ENCODE measurements around the gene TP53BP1. TPM values are rescaled to one million over a fixed set of nuclear protein-coding genes. Genes with fewer than 3 reads are reported as not detected.

The TP53BP1 gene
- total and polyA plus RNA-seq, 2 of the 13 experiments (the other 11 are each of a cell fraction or from before 2014, with no cell fraction given), result 17.1 to 17.4 TPM

- 0 out of 4 replicates have a peak, but pooled peaks have one; percentile 18 to 58 for TF ChIP-seq HMGXB4 (CRISPR knock-in tag; IDR thresholded peaks at IDR 0.05; ENCODE audit: borderline replicate concordance in 1 of 2, low read depth in 1 of 2)
- no peak for TF ChIP-seq DBP (CRISPR knock-in tag; IDR thresholded peaks at IDR 0.05; ENCODE audit: not compliant biosample characterization)
- TF ChIP-seq PRDM15 (CRISPR knock-in tag; IDR thresholded peaks at IDR 0.05), result no peak
- peak; percentile 77 for TF ChIP-seq YY1 (IDR thresholded peaks at IDR 0.05; ENCODE audit: insufficient read depth, insufficient replicate concordance, low read depth, low read length)
- TF ChIP-seq ISL2 (CRISPR knock-in tag; IDR thresholded peaks at IDR 0.05), result no peak
- TF ChIP-seq HDAC6 (IDR thresholded peaks at IDR 0.05; ENCODE audit: low read depth, low read length), result no peak
- no peak for TF ChIP-seq YEATS4 (CRISPR knock-in tag; IDR thresholded peaks at IDR 0.05; ENCODE audit: borderline replicate concordance)
- no peak for TF ChIP-seq ARID2 (CRISPR knock-in tag; IDR thresholded peaks at IDR 0.05; ENCODE audit: borderline replicate concordance)
- TF ChIP-seq ZNF510 (CRISPR knock-in tag; IDR thresholded peaks at IDR 0.05; ENCODE audit: low read depth), result no peak
- TF ChIP-seq ZBTB39 (CRISPR knock-in tag; IDR thresholded peaks at IDR 0.05), result no peak
- no peak for TF ChIP-seq GTF2F1 (IDR thresholded peaks at IDR 0.05; ENCODE audit: low read length)
- no peak for TF ChIP-seq ZNF7 (CRISPR knock-in tag; IDR thresholded peaks at IDR 0.05)
- TF ChIP-seq ZNF564 (CRISPR knock-in tag; IDR thresholded peaks at IDR 0.05), result no peak
- no peak for TF ChIP-seq SMAD1 (CRISPR knock-in tag; IDR thresholded peaks at IDR 0.05; ENCODE audit: borderline replicate concordance, low read depth)
- peak; percentile 43; the same call in 1 of the 2 replicates for TF ChIP-seq ZNF350 (CRISPR knock-in tag; IDR thresholded peaks at IDR 0.05; ENCODE audit: borderline replicate concordance, low read depth)
- peak; percentile 85; the same call in 2 of the 3 replicates for TF ChIP-seq MXI1 (IDR thresholded peaks at IDR 0.05; ENCODE audit: borderline replicate concordance, low read depth, low read length)
- peak; percentile 94 for TF ChIP-seq CREM (IDR thresholded peaks at IDR 0.05)
- TF ChIP-seq CREM (CRISPR knock-in tag; IDR thresholded peaks at IDR 0.05), result 0 out of 2 replicates have a peak, but pooled peaks have one; percentile 54
- TF ChIP-seq ZFY (CRISPR knock-in tag; IDR thresholded peaks at IDR 0.05), result no peak; the same call in 1 of the 2 replicates
- TF ChIP-seq NFYC (CRISPR knock-in tag; IDR thresholded peaks at IDR 0.05), result peak; percentile 97
These were observed at the start of gene TP53BP1 (continued) for GRCh38 chr15:43492673-43493601.

Data from HepG2 (cell line).